ENCODE results near the gene SMAP2.
"Not testable (repeated sequence)": the region's sequence is repeated elsewhere in the genome, so short reads cannot be mapped to it uniquely, and the experiment has no call there.

- TF ChIP-seq, protein P1, sequence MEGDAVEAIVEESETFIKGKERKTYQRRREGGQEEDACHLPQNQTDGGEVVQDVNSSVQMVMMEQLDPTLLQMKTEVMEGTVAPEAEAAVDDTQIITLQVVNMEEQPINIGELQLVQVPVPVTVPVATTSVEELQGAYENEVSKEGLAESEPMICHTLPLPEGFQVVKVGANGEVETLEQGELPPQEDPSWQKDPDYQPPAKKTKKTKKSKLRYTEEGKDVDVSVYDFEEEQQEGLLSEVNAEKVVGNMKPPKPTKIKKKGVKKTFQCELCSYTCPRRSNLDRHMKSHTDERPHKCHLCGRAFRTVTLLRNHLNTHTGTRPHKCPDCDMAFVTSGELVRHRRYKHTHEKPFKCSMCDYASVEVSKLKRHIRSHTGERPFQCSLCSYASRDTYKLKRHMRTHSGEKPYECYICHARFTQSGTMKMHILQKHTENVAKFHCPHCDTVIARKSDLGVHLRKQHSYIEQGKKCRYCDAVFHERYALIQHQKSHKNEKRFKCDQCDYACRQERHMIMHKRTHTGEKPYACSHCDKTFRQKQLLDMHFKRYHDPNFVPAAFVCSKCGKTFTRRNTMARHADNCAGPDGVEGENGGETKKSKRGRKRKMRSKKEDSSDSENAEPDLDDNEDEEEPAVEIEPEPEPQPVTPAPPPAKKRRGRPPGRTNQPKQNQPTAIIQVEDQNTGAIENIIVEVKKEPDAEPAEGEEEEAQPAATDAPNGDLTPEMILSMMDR (IDR thresholded peaks at IDR 0.05 in 2 of 3, conservative IDR thresholded peaks at IDR 0.05 in 1 of 3; ENCODE audit: control insufficient read depth in 2 of 3, extremely low read depth in 1 of 3, insufficient read depth in 1 of 3, low read depth in 3 of 3, low read length in 3 of 3): not testable (repeated sequence)
- TF ChIP-seq EZH2 (IDR thresholded peaks at IDR 0.05; ENCODE audit: borderline replicate concordance, control insufficient read depth, low read depth, low read length); SKIL (IDR thresholded peaks at IDR 0.05; ENCODE audit: low read depth, poor library complexity, severe bottlenecking); ATF7 (IDR thresholded peaks at IDR 0.05; ENCODE audit: low read depth); EGR1 (IDR thresholded peaks at IDR 0.05; ENCODE audit: borderline replicate concordance in 1 of 2, low read depth in 2 of 2, low read length in 2 of 2); SMAD1 (IDR thresholded peaks at IDR 0.05; ENCODE audit: low read depth, partially characterized antibody); TAF1 (IDR thresholded peaks at IDR 0.05; ENCODE audit: borderline replicate concordance, low read depth, low read length); POLR2A (IDR thresholded peaks at IDR 0.05; ENCODE audit: low read depth, low read length); SMARCA5 (IDR thresholded peaks at IDR 0.05): not testable (repeated sequence)
- TF ChIP-seq, protein P2, sequence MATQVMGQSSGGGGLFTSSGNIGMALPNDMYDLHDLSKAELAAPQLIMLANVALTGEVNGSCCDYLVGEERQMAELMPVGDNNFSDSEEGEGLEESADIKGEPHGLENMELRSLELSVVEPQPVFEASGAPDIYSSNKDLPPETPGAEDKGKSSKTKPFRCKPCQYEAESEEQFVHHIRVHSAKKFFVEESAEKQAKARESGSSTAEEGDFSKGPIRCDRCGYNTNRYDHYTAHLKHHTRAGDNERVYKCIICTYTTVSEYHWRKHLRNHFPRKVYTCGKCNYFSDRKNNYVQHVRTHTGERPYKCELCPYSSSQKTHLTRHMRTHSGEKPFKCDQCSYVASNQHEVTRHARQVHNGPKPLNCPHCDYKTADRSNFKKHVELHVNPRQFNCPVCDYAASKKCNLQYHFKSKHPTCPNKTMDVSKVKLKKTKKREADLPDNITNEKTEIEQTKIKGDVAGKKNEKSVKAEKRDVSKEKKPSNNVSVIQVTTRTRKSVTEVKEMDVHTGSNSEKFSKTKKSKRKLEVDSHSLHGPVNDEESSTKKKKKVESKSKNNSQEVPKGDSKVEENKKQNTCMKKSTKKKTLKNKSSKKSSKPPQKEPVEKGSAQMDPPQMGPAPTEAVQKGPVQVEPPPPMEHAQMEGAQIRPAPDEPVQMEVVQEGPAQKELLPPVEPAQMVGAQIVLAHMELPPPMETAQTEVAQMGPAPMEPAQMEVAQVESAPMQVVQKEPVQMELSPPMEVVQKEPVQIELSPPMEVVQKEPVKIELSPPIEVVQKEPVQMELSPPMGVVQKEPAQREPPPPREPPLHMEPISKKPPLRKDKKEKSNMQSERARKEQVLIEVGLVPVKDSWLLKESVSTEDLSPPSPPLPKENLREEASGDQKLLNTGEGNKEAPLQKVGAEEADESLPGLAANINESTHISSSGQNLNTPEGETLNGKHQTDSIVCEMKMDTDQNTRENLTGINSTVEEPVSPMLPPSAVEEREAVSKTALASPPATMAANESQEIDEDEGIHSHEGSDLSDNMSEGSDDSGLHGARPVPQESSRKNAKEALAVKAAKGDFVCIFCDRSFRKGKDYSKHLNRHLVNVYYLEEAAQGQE (IDR thresholded peaks at IDR 0.05; ENCODE audit: low read depth, low read length): not testable (repeated sequence)
Observed at GRCh38 chr1:40331403-40331802, 42.1 kb upstream of the SMAP2 start.

All from GM12878 (cell line).